ENCODE results near the gene TAF11L4.
"Not testable (repeated sequence)": the region's sequence is repeated elsewhere in the genome, so short reads cannot be mapped to it uniquely, and the experiment has no call there.

TAF11L4 gene

GRCh38 chr5:17521501-17521900 is at the start of gene TAF11L4:
TAF11L4 (plus strand) TSS chr5:17521801.
- DNase-seq (ENCODE audit: low read depth); H3K4me3 ChIP-seq (ENCODE audit: low read length): not testable (repeated sequence)

GRCh38 chr5:17475064-17475463 is 46.5 kb upstream of the TAF11L4 start:
- not testable (repeated sequence) for DNase-seq (ENCODE audit: low read depth); H3K4me3 ChIP-seq (ENCODE audit: low read length)

- DNase-seq (ENCODE audit: low read depth), result no peak
- no peak overlapping the region for H3K4me3 ChIP-seq (ENCODE audit: low read length)
- TF ChIP-seq CTCF (conservative IDR thresholded peaks at IDR 0.05; ENCODE audit: low read length), result no peak
These were observed 44.6 kb upstream of the TAF11L4 start for GRCh38 chr5:17477043-17477442.

- H3K4me3 ChIP-seq (ENCODE audit: low read length), result no peak overlapping the region
- no peak for DNase-seq (ENCODE audit: low read depth)
- no peak for TF ChIP-seq CTCF (conservative IDR thresholded peaks at IDR 0.05; ENCODE audit: low read length)
These were observed 43.9 kb upstream of the TAF11L4 start for GRCh38 chr5:17477573-17478265.

GRCh38 chr5:17481378-17481777 is 40.2 kb upstream of the TAF11L4 start:
- no peak overlapping the region for H3K4me3 ChIP-seq (ENCODE audit: low read length)
- no peak for DNase-seq (ENCODE audit: low read depth)
- no peak for TF ChIP-seq CTCF (conservative IDR thresholded peaks at IDR 0.05; ENCODE audit: low read length)

GRCh38 chr5:17482790-17483189 is 38.8 kb upstream of the TAF11L4 start:
- no peak for DNase-seq (ENCODE audit: low read depth)
- no peak for TF ChIP-seq CTCF (conservative IDR thresholded peaks at IDR 0.05; ENCODE audit: low read length)

GRCh38 chr5:17486464-17487173 is 35.0 kb upstream of the TAF11L4 start:
- H3K4me3 ChIP-seq (ENCODE audit: low read length); DNase-seq (ENCODE audit: low read depth): not testable (repeated sequence)

More at GRCh38 chr5:17482790-17483189, 38.8 kb upstream of the TAF11L4 start:
- no peak overlapping the region for H3K4me3 ChIP-seq (ENCODE audit: low read length)

GRCh38 chr5:17487174-17487512 is 34.5 kb upstream of the TAF11L4 start:
- H3K4me3 ChIP-seq (ENCODE audit: low read length), result no peak overlapping the region
- TF ChIP-seq CTCF (conservative IDR thresholded peaks at IDR 0.05; ENCODE audit: low read length), result no peak
- no peak for DNase-seq (ENCODE audit: low read depth)

- H3K4me3 ChIP-seq (ENCODE audit: low read length); DNase-seq (ENCODE audit: low read depth): not testable (repeated sequence)
These were observed 30.3 kb upstream of the TAF11L4 start for GRCh38 chr5:17491257-17491656.
